SJSA1 (cell line): ENCODE measurements around the gene TMEM156. TPM values are rescaled to one million over a fixed set of nuclear protein-coding genes. Genes with fewer than 3 reads are reported as not detected.
"Not testable (repeated sequence)": the region's sequence is repeated elsewhere in the genome, so short reads cannot be mapped to it uniquely, and the experiment has no call there.

Experiments
- DNase-seq, 2 experiments: peaks; one replicate each; pipeline ENCODE4 v3.0.0-alpha.2; 2015 to 2020; ENCODE audit warnings: low spot score in 2 of 2, low read depth in 1 of 2
- H3K27ac ChIP-seq: fragments of 250-450 bp; sonication (Bioruptor Pico); 2 replicates; pipeline ENCODE4 v1.5.1; 2020; ENCODE audit warnings: mild to moderate bottlenecking, moderate library complexity
- H3K27me3 ChIP-seq: fragments of 250-450 bp; sonication (Bioruptor Pico); replicated peaks from 2 replicates; pipeline ENCODE4 v1.5.1; 2020; ENCODE audit warnings: mild to moderate bottlenecking, moderate library complexity
- H3K36me3 ChIP-seq: fragments of 250-450 bp; sonication (Bioruptor Pico); 2 replicates; pipeline ENCODE4 v1.5.1; 2020; ENCODE audit warnings: mild to moderate bottlenecking
- H3K4me1 ChIP-seq: fragments of 250-450 bp; sonication (Bioruptor Pico); replicated peaks from 2 replicates; pipeline ENCODE4 v1.6.1; 2021; ENCODE audit warnings: mild to moderate bottlenecking
- H3K4me3 ChIP-seq: fragments of 250-450 bp; sonication (Bioruptor Pico); 2 replicates; pipeline ENCODE4 v1.5.1; 2020; ENCODE audit warnings: mild to moderate bottlenecking
- H3K9me3 ChIP-seq: fragments of 250-450 bp; sonication (Bioruptor Pico); replicated peaks from 2 replicates; pipeline ENCODE4 v1.5.1; 2020; ENCODE audit warnings: mild to moderate bottlenecking
- total RNA-seq: library from RNA; depleted of rRNA; stranded (reverse); fragments of >200 nt; shearing (Covaris generic); gene quantifications from 2 replicates; pipeline ENCODE4 v1.2.3, GENCODE V29; 2014

Gene TMEM156
- total RNA-seq, 1 experiment from 2014 or later = 7.9 TPM

GRCh38 chr4:38979511-38980230 lies 52.5 kb downstream of the TMEM156 start:
- Histone ChIP-seq H3K36me3 (peaks cover 7% of the 10 kb centered on the region; the same call in 1 of the 2 replicates), H3K9me3 (no peaks in the 10 kb centered on the region), H3K27me3 (no peaks in the 10 kb centered on the region), H3K4me1 (peaks cover 26% of the 10 kb centered on the region), H3K4me3 (no peak overlapping the region), H3K27ac (no peak overlapping the region)
- no peak for DNase-seq

DNA sequence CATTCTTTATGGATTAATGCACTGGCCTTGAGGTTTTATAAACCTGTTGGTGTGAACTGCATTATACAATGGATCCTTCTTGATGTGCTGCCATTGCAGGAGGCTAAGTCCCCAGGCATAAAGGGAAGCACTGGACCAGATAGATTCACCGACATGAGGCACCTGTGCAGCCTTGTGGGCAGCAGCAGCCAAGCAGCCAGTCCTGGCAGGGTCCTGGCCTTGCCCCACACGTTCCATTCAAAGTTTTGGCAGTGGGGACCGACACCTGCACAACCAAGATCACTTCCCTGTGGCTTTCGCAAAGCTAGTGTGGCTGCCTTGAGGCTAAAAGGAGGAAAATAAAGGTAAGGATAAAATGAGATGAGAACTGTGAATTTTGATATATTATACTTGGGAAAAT lies 53.1 kb downstream of the TMEM156 start:
- Histone ChIP-seq H3K4me1 (peaks cover 20% of the 10 kb centered on the region), H3K9me3 (no peaks in the 10 kb centered on the region), H3K4me3 (no peak overlapping the region), H3K27me3 (no peaks in the 10 kb centered on the region), H3K27ac (no peak overlapping the region), H3K36me3 (peaks cover 7% of the 10 kb centered on the region; the same call in 1 of the 2 replicates)
- no peak for DNase-seq

GRCh38 chr4:38976308-38976707 lies 55.9 kb downstream of the TMEM156 start:
- peaks cover 11% of the 10 kb centered on the region for H3K4me1 ChIP-seq
- H3K4me3 ChIP-seq = no peak overlapping the region
- no peak overlapping the region for H3K27ac ChIP-seq
- DNase-seq = no peak
- H3K27me3 ChIP-seq = no peaks in the 10 kb centered on the region
- H3K9me3 ChIP-seq = no peaks in the 10 kb centered on the region
- peaks cover 3% of the 10 kb centered on the region; the same call in 1 of the 2 replicates for H3K36me3 ChIP-seq

- Histone ChIP-seq H3K27ac (no peak overlapping the region), H3K9me3 (no peaks in the 10 kb centered on the region), H3K4me3 (no peak overlapping the region), H3K36me3 (no peaks in the 10 kb centered on the region), H3K4me1 (peaks cover 23% of the 10 kb centered on the region), H3K27me3 (no peaks in the 10 kb centered on the region)
- no peak for DNase-seq
Measured at GRCh38 chr4:38968668-38969067, 63.5 kb downstream of the TMEM156 start.

- Histone ChIP-seq H3K4me3 (no peak overlapping the region), H3K9me3 (no peaks in the 10 kb centered on the region), H3K4me1 (peaks cover 23% of the 10 kb centered on the region), H3K36me3 (no peaks in the 10 kb centered on the region), H3K27me3 (no peaks in the 10 kb centered on the region), H3K27ac (peak overlapping the region; percentile 91)
- DNase-seq = peak; percentile 50 to 73
Measured at GRCh38 chr4:38967260-38968095, 64.7 kb downstream of the TMEM156 start.

GRCh38 chr4:38965866-38966265 lies 66.3 kb downstream of the TMEM156 start:
- no peak for DNase-seq
- Histone ChIP-seq H3K4me3 (no peak overlapping the region), H3K4me1 (peaks cover 23% of the 10 kb centered on the region), H3K36me3 (no peaks in the 10 kb centered on the region), H3K9me3 (no peaks in the 10 kb centered on the region), H3K27ac (peak overlapping the region; percentile 91), H3K27me3 (no peaks in the 10 kb centered on the region)

- no peaks in the 10 kb centered on the region for H3K9me3 ChIP-seq
- no peak for DNase-seq
- H3K27me3 ChIP-seq = no peaks in the 10 kb centered on the region
- H3K4me3 ChIP-seq = no peak overlapping the region
- no peak overlapping the region for H3K27ac ChIP-seq
- no peaks in the 10 kb centered on the region for H3K36me3 ChIP-seq
- peaks cover 23% of the 10 kb centered on the region for H3K4me1 ChIP-seq
Measured at GRCh38 chr4:38964942-38965775, 67.0 kb downstream of the TMEM156 start.

DNA sequence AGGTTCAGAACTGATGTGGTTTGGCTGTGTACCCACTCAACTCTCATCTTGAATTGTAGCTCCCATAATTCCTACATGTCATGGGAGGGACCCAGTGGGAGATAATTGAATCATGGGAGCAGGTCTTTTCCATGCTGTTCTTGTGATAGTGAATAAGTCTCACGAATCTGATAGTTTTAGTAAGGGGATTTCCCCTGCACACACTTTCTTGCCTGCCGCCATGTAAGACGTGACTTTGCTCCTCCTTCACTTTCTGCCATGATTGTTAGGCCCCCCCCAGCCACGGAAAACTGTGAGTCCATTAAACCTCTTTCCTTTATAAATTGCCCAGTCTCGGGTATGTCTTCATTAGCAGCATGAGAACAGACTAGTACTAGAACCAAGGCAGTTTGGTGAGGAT lies 73.0 kb downstream of the TMEM156 start:
- not testable (repeated sequence) for H3K27ac ChIP-seq, DNase-seq, H3K9me3 ChIP-seq, H3K36me3 ChIP-seq, H3K27me3 ChIP-seq, H3K4me3 ChIP-seq
- peaks cover 12% of the 10 kb centered on the region for H3K4me1 ChIP-seq

- Histone ChIP-seq H3K4me1 (peaks cover 12% of the 10 kb centered on the region), H3K27ac (no peak overlapping the region)
- no peak for DNase-seq
Measured at GRCh38 chr4:38958453-38959190, 73.6 kb downstream of the TMEM156 start.

GRCh38 chr4:38957893-38958292 lies 74.3 kb downstream of the TMEM156 start:
- Histone ChIP-seq H3K27me3 (no peaks in the 10 kb centered on the region), H3K36me3 (no peaks in the 10 kb centered on the region), H3K4me3 (no peak overlapping the region), H3K4me1 (peaks cover 12% of the 10 kb centered on the region), H3K9me3 (no peaks in the 10 kb centered on the region), H3K27ac (no peak overlapping the region)
- DNase-seq = no peak

More at GRCh38 chr4:38958453-38959190, 73.6 kb downstream of the TMEM156 start:
- Histone ChIP-seq H3K27me3 (no peaks in the 10 kb centered on the region), H3K9me3 (no peaks in the 10 kb centered on the region), H3K36me3 (no peaks in the 10 kb centered on the region), H3K4me3 (no peak overlapping the region)

GRCh38 chr4:38957261-38957815 lies 74.9 kb downstream of the TMEM156 start:
- DNase-seq = no peak
- peaks cover 12% of the 10 kb centered on the region for H3K4me1 ChIP-seq
- no peaks in the 10 kb centered on the region for H3K27me3 ChIP-seq
- H3K4me3 ChIP-seq = no peak overlapping the region
- no peaks in the 10 kb centered on the region for H3K36me3 ChIP-seq
- no peak overlapping the region for H3K27ac ChIP-seq
- no peaks in the 10 kb centered on the region for H3K9me3 ChIP-seq

- no peak for DNase-seq
- Histone ChIP-seq H3K4me1 (peaks cover 12% of the 10 kb centered on the region), H3K4me3 (no peak overlapping the region), H3K27ac (no peak overlapping the region), H3K27me3 (no peaks in the 10 kb centered on the region), H3K9me3 (no peaks in the 10 kb centered on the region), H3K36me3 (no peaks in the 10 kb centered on the region)
Measured at GRCh38 chr4:38955957-38956356, 76.3 kb downstream of the TMEM156 start.

GRCh38 chr4:38954727-38955126 lies 77.5 kb downstream of the TMEM156 start:
- Histone ChIP-seq H3K27ac (no peak overlapping the region), H3K36me3 (no peaks in the 10 kb centered on the region), H3K27me3 (no peaks in the 10 kb centered on the region), H3K4me1 (peaks cover 13% of the 10 kb centered on the region), H3K4me3 (no peak overlapping the region), H3K9me3 (no peaks in the 10 kb centered on the region)
- DNase-seq = no peak
